LNCAP (cell line): ENCODE measurements around the gene SP4.

ENCODE experiments used
- CTCF ChIP-seq: fragments of 450-650 bp; IDR thresholded peaks from 2 replicates; pipeline ENCODE4 v1.5.1; 2017; ENCODE audit warnings: mild to moderate bottlenecking

The SP4 gene

GRCh38 chr7:21412957-21413356 lies 14.9 kb upstream of the SP4 start:
- no peak for TF ChIP-seq CTCF

- TF ChIP-seq CTCF: no peak
Measured at GRCh38 chr7:21413502-21413901, 14.4 kb upstream of the SP4 start.

- no peak for TF ChIP-seq CTCF
Measured at GRCh38 chr7:21414795-21415393, 13.0 kb upstream of the SP4 start.

GRCh38 chr7:21417647-21418046 lies 10.2 kb upstream of the SP4 start:
- no peak for TF ChIP-seq CTCF

- TF ChIP-seq CTCF: no peak
Measured at GRCh38 chr7:21422751-21423150, 5.1 kb upstream of the SP4 start.

GRCh38 chr7:21425290-21425689 lies 2.6 kb upstream of the SP4 start:
- no peak for TF ChIP-seq CTCF

- TF ChIP-seq CTCF: no peak
Measured at GRCh38 chr7:21426286-21427181, 1.3 kb upstream of the SP4 start.
